ENCODE results near the gene DNMT1. TPM values are rescaled to one million over a fixed set of nuclear protein-coding genes. Genes with fewer than 3 reads are reported as not detected.
"Not testable (repeated sequence)": the region's sequence is repeated elsewhere in the genome, so short reads cannot be mapped to it uniquely, and the experiment has no call there.

DNMT1 gene
- 100 to 1,000 TPM; 204 to 229 TPM for total RNA-seq
- total RNA-seq: 161 to 180 reads per million in 2 donors

DNA sequence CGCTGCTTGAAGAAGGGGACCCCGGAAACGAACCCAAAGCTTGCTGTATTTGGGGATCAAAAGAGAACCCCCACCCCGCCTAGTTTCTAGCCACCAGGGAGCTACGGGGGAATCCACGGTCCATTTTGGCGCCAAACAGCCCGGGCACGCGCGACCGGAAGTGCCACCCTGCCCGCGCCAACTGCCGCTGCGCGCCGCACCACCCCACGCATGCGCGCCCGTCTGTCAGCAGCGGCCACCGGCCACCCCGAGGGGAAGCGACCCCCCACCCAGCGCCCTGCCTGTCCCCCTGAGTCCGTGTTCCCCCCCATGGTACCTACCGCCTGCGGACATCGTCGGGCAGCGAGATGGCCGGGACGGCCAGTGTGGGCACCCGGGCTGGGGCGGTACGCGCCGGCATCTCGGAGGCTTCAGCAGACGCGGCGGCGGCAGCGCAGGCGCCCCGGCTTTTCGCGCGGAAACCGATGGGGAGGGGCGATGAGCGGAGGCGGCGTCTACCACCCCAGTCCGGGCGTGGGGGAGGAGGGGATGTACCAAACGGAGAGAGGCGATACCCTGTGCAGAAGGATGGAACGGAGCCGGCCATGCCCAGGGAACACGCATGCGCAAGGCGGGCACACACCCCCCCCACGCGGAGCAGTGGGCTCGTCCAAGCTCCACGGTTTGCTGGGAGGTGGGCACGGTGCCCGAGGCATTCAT, at the start of gene DNMT1:
Gene DNMT1, minus strand, starts transcription at position 454 of the 699 bp plus-strand sequence. Its CDS starts 54 bp downstream, at position 400.
- no peaks in the 10 kb centered on the region for H3K9me3 ChIP-seq (ENCODE audit: control insufficient read depth, low read length, poor library complexity, severe bottlenecking)
- peak; percentile 88 to 90 (median 90) for DNase-seq
- Mint-ChIP-seq H3K36me3 (ENCODE audit: low read depth) (no peaks in the 10 kb centered on the region), H3K4me3 (peak within 1 kb of the TSS; percentile 94), H3K4me1 (peaks cover 22% of the 10 kb centered on the region), H3K27ac (peak within 1 kb of the TSS; percentile 86), H3K27me3 (no peaks in the 10 kb centered on the region)
- peak; percentile 96 for ATAC-seq

DNA sequence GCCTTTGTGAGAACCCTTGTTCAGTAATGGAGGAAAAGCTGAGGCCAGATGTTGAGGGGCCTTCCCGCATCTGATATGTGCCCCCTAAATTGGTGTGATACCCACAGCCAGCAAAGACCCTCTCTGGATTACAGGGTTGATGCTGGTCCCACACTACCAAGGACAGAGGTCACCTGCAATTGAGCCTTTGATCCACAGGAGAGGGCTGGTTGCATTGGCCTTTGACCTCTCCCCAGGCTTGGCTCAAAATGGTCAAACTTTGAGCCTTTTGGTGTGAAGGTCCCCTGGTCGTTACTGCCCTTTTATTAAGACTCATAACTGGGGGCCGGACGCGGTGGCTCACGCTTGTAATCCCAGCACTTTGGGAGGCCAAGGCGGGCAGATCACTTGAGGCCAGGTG, 48.9 kb upstream of the DNMT1 start:
- DNase-seq (no peak), ATAC-seq (no peak)
- Mint-ChIP-seq H3K27me3 (no peaks in the 10 kb centered on the region), H3K27ac (no peak overlapping the region), H3K36me3 (ENCODE audit: low read depth) (no peaks in the 10 kb centered on the region), H3K4me3 (no peak overlapping the region), H3K4me1 (peaks cover 3% of the 10 kb centered on the region)
- H3K9me3 ChIP-seq (ENCODE audit: control insufficient read depth, low read length, poor library complexity, severe bottlenecking): no peaks in the 10 kb centered on the region

DNA sequence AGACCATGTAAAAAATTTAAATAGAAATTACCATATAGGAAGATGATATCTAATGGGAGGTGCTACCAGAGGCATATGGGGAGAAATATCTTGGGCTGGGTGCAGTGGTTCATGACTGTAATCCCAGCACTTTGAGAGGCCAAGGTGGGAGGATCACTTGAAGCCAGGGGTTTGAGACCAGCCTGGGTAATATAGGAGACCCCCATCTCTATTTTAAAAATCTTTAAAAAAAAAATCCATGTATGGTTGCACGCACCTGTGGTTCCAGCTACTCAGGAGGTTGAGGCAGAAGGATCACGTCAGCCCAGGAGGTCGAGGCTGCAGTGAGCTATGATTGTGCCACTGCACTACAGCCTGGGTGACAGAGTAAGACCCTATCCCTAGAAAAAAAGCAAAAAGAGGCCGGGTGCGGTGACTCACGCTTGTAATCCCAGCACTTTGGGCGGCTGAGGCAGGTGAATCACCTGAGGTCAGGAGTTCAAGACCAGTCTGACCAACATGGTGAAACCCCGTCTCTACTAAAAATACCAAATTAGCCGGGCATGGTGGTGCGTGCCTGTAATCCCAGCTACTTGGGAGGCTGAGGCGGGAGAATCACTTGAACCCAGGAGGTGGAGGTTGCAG, 47.2 kb upstream of the DNMT1 start:
- not testable (repeated sequence) for H3K4me3 Mint-ChIP-seq; H3K9me3 ChIP-seq (ENCODE audit: control insufficient read depth, low read length, poor library complexity, severe bottlenecking); H3K36me3 Mint-ChIP-seq (ENCODE audit: low read depth); H3K27me3 Mint-ChIP-seq; DNase-seq; H3K4me1 Mint-ChIP-seq; ATAC-seq; H3K27ac Mint-ChIP-seq

DNA sequence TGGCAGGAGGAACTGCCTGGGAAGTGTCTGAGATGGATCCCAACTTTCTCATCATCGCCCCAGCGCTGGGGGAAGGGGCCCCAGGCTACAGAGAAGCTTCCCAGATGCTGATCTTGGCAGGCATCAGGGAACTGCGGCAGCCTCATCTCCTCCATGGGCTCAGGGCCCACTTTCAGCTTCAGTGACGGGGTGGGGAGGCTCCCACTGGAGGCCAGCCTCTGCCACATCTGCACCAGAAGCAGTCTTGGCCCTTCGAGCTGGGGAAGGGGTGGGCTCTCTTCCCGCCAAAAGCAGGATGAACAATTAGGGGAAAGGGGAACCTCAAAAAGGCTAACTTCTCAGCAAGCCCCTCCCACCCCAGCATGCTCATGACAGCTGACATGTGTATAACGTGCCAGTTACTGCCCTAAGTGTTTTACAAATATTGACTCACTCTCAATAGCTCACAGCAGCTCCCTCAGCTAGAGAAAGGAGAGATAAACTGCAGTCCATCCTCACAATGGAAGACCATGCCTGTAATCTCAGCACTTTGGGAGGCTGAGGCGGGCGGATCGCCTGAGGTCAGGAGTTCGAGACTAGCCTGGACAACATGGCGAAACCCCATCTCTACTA, 43.5 kb upstream of the DNMT1 start:
- Mint-ChIP-seq H3K4me3 (peak overlapping the region; percentile 49), H3K27ac (peak overlapping the region; percentile 72), H3K4me1 (peaks cover 18% of the 10 kb centered on the region), H3K27me3 (no peaks in the 10 kb centered on the region), H3K36me3 (ENCODE audit: low read depth) (no peaks in the 10 kb centered on the region)
- no peak for DNase-seq
- no peak for ATAC-seq
- H3K9me3 ChIP-seq (ENCODE audit: control insufficient read depth, low read length, poor library complexity, severe bottlenecking): no peaks in the 10 kb centered on the region

DNA sequence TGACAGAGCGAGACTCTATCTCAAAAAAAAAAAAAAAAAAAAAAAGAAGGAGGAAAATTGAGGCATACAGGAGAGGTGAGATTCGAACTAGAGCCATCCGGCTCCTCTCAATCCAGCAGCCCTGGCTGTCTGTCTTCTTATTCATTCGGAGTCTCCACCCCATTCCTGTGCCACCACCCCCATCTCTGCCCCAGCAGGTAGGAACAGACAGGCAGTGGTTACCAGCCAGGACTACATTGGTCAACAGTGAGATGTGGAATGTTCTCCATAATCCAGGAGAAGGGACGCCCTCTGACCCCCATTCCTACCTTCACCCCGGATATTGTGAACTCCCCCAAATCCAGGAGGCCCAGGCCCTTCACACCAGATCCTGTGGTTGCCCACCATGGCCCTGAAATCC, 42.9 kb upstream of the DNMT1 start:
- Mint-ChIP-seq H3K27ac (peak overlapping the region; percentile 72), H3K36me3 (ENCODE audit: low read depth) (no peaks in the 10 kb centered on the region), H3K27me3 (no peaks in the 10 kb centered on the region), H3K4me1 (peaks cover 18% of the 10 kb centered on the region), H3K4me3 (no peak overlapping the region)
- H3K9me3 ChIP-seq (ENCODE audit: control insufficient read depth, low read length, poor library complexity, severe bottlenecking): no peaks in the 10 kb centered on the region
- DNase-seq (no peak), ATAC-seq (no peak)

DNA sequence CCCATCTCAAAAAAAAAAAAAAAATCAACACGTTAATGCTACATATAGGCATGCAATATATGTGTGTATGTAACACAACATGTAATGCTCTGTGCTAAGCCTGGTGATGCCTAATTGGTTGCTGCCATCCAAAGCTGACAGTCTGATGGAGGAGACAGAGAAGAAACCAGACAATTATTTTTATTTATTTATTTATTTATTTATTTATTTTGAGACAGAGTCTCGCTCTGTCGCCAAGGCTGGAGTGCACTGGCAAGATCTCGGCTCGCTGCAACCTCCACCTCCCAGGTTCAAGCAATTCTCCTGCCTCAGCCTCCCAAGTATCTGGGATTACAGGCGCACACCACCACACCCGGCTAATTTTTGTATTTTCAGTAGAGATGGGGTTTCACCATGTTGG, 40.7 kb upstream of the DNMT1 start:
- H3K4me1 Mint-ChIP-seq: peaks cover 25% of the 10 kb centered on the region
- H3K27ac Mint-ChIP-seq: peak overlapping the region; percentile 100
- H3K9me3 ChIP-seq (ENCODE audit: control insufficient read depth, low read length, poor library complexity, severe bottlenecking); H3K36me3 Mint-ChIP-seq (ENCODE audit: low read depth); ATAC-seq; DNase-seq; H3K27me3 Mint-ChIP-seq: not testable (repeated sequence)
- peak overlapping the region; percentile 97 for H3K4me3 Mint-ChIP-seq

DNA sequence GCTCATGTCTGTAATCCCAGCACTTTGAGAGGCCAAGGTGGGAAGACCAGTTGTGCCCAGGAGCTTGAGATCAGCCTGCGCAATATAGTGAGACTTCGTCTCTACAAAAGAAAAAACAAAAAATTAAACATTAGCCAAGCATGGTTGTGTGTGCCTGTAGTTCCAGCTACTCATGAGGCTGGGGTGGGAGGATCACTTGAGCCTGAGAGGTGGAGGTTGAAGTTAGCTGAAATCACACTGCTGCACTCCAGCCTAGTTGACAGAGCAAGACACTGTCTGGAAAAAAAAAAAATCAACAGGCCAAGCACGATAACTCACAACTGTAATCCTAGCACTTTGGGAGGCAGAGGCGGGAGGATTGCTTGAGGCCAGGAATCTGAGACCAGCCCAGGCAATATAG, 40.2 kb upstream of the DNMT1 start:
- peaks cover 25% of the 10 kb centered on the region for H3K4me1 Mint-ChIP-seq
- DNase-seq: no peak
- H3K36me3 Mint-ChIP-seq (ENCODE audit: low read depth): no peaks in the 10 kb centered on the region
- no peaks in the 10 kb centered on the region for H3K9me3 ChIP-seq (ENCODE audit: control insufficient read depth, low read length, poor library complexity, severe bottlenecking)
- no peaks in the 10 kb centered on the region for H3K27me3 Mint-ChIP-seq
- ATAC-seq: no peak
- peak overlapping the region; percentile 100 for H3K27ac Mint-ChIP-seq
- peak overlapping the region; percentile 97 for H3K4me3 Mint-ChIP-seq

DNA sequence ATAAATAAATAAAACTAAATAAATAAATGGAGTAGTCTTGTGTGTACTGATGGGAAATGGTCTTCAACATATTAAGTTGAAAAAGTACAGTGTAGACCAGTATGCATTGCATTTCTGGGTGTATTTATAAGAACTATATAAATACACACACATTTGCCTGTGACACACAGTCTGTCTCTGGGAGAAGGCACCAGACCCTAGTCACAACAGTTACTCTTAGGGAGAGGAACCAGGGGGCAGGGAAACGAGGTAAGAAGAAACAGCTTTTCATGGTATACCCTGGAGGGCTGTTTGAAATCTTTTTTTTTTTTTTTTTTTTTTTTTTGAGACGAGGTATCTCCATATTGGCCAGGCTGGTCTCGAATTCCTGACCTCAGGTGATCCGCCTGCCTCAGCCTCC, 39.2 kb upstream of the DNMT1 start:
- ATAC-seq: no peak
- peaks cover 31% of the 10 kb centered on the region for H3K4me1 Mint-ChIP-seq
- no peak overlapping the region for H3K4me3 Mint-ChIP-seq
- H3K27me3 Mint-ChIP-seq: no peaks in the 10 kb centered on the region
- no peaks in the 10 kb centered on the region for H3K36me3 Mint-ChIP-seq (ENCODE audit: low read depth)
- no peak for DNase-seq
- H3K27ac Mint-ChIP-seq: peak overlapping the region; percentile 93
- no peaks in the 10 kb centered on the region for H3K9me3 ChIP-seq (ENCODE audit: control insufficient read depth, low read length, poor library complexity, severe bottlenecking)

DNA sequence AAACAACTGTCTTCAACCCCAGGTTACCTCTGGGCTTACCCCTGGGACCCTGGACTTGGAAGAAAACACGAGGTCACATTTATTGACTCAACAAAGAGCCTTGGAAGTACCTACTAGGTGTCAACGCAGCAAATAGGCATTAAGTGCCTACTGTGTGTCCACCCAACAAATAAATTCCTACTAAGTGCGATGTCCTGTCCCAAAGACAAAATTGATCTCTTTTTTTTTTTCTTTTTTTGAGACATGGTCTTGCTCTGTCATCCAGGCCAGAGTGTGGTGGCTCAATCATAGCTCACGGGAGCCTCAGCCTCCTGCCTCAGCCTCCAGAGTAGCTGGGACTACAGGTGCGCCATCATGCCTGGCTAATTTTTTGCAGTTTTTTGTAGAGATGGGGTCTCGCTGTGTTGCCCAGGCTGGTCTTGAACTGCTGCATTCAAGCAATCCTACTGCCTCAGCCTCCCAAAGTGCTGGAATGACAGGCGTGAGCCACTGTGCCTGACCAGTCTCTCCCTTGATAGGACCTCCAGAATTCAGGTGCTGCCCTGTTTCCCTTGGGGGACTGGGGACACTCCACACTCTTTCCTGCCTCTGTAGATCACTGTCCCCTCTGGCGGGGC, 37.0 kb upstream of the DNMT1 start:
- H3K4me1 Mint-ChIP-seq: peaks cover 32% of the 10 kb centered on the region
- H3K27me3 Mint-ChIP-seq: no peaks in the 10 kb centered on the region
- no peak for ATAC-seq
- H3K9me3 ChIP-seq (ENCODE audit: control insufficient read depth, low read length, poor library complexity, severe bottlenecking): no peaks in the 10 kb centered on the region
- H3K4me3 Mint-ChIP-seq: peak overlapping the region; percentile 93
- no peak for DNase-seq
- no peaks in the 10 kb centered on the region for H3K36me3 Mint-ChIP-seq (ENCODE audit: low read depth)
- H3K27ac Mint-ChIP-seq: peak overlapping the region; percentile 93

DNA sequence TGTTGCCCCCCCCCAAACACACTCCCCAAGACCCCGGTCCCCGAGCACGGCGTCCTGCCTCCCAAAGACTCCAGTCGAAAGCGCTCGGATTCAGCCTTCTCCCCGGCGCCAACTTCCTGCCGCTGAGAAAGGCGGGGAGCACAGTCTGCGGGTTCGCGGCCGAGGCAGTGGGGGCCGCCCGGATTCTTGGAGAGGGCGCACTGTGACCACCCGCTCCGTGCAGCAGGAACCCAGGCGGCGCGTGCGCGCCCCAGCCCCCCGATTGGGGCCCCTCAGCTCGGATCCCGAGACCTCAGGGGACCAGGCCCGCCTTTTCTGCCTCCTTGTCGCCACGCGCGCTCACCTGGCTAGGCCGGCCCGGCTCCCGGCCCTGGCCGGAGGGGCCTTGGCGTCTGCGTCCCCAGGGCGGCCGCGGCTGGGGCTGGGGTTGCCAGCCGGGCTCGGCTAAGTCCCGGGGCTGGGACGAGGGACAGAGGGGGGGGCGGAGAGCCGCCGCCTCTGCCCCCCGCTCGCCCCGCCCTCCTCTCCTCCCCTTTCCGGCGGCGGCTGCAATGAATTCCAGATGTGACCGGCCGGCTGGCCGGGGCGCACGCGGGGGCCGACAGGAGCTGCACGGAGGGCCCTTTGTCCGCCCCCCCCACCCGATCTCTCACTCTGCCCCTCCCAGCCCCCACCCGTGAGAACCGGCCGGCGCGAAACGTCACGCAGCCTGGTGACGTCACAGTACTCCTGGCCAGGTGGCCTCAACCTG, 36.3 kb upstream of the DNMT1 start, which contains the start of gene S1PR2:
Gene S1PR2, minus strand, starts transcription at position 471 of the 751 bp plus-strand sequence. CDS start 6,426 bp downstream, outside the sequence.
- Mint-ChIP-seq H3K27ac (peak within 1 kb of the TSS; percentile 93), H3K4me3 (peak within 1 kb of the TSS; percentile 93), H3K4me1 (peaks cover 29% of the 10 kb centered on the region), H3K36me3 (ENCODE audit: low read depth) (no peaks in the 10 kb centered on the region), H3K27me3 (no peaks in the 10 kb centered on the region)
- ATAC-seq (peak; percentile 50), DNase-seq (peak; percentile 61 to 72 (median 64))
- no peaks in the 10 kb centered on the region for H3K9me3 ChIP-seq (ENCODE audit: control insufficient read depth, low read length, poor library complexity, severe bottlenecking)

DNA sequence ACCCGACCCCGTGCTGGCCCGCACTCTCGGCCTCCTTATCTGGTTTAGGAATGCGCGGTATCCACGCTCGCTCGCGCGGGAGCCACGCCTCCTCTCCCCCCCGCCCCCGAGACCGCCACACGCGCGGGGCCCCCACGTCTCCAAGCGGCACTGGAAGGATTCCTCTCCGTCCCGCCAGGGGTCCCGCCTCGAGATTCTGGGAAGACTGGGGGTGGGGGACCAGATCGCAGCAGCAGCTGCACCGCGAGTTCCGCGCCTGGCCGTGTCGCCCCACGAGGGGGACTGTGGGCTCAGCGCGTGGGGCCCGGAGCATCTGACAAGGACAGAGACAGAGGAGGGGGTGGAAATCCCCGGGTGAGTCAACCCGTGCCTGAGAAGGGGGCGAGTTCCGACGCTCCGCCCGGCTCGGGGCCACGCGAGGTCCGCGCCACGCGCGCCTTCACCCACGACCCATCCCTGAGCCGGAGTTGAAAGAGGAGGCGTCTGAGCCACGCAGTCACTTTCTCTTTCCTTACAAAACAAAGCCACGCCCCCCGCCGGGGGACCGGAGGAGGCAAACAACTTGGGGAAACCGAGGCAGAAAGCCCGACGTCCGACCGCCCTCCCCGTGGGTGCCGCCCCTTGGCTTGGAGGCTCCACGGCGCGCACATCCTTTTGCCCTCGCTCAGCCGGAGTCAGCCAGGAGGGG, 35.6 kb upstream of the DNMT1 start:
- H3K4me3 Mint-ChIP-seq: peak overlapping the region; percentile 93
- no peaks in the 10 kb centered on the region for H3K27me3 Mint-ChIP-seq
- ATAC-seq (peak; percentile 82), DNase-seq (peak; percentile 63 to 74 (median 64))
- H3K4me1 Mint-ChIP-seq: peaks cover 24% of the 10 kb centered on the region
- H3K36me3 Mint-ChIP-seq (ENCODE audit: low read depth): no peaks in the 10 kb centered on the region
- peak overlapping the region; percentile 93 for H3K27ac Mint-ChIP-seq
- no peaks in the 10 kb centered on the region for H3K9me3 ChIP-seq (ENCODE audit: control insufficient read depth, low read length, poor library complexity, severe bottlenecking)

DNA sequence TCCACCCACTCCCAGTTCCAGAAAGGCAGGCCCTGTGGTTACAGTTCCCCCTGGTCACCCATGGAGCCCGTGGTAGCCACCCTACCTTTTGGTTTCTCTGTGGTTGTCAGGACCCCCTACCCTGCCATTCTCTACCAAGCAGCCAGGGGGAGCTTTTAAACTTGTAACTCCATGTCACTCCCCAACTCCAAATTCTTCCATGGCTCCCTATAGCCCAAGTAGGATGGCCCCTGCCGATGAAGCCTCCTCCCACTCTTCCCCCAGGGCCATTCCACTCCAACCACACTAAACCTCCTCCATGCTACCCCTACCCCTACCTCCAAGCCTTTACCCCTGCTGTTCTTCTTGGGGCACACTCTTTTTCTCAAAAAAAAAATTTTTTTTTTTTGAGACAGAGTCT, 34.2 kb upstream of the DNMT1 start:
- ATAC-seq (no peak), DNase-seq (peak in 2 of 3 donors; percentile 20 to 25)
- peaks cover 3% of the 10 kb centered on the region for H3K36me3 Mint-ChIP-seq (ENCODE audit: low read depth)
- no peaks in the 10 kb centered on the region for H3K9me3 ChIP-seq (ENCODE audit: control insufficient read depth, low read length, poor library complexity, severe bottlenecking)
- H3K4me1 Mint-ChIP-seq: peaks cover 25% of the 10 kb centered on the region
- peak overlapping the region; percentile 93 for H3K4me3 Mint-ChIP-seq
- no peaks in the 10 kb centered on the region for H3K27me3 Mint-ChIP-seq
- H3K27ac Mint-ChIP-seq: peak overlapping the region; percentile 93
